ENCODE measurements around the gene ESAM. TPM values are rescaled to one million over a fixed set of nuclear protein-coding genes. Genes with fewer than 3 reads are reported as not detected.
A peak's percentile ranks its signal among the peaks of the same experiment; 100 is the strongest.

Gene ESAM
- 17.0 and 18.6 TPM in 2 replicates for total RNA-seq (2013; cell fraction: nucleolus; rRNA removed)
- total RNA-seq (2014; rRNA removed) = 16.3 and 20.6 TPM in 2 replicates
- total RNA-seq (2014; rRNA removed; fragmentation: Illumina TruSeq; extraction: Trizol) = 9.2 and 9.4 TPM in 2 replicates
- 26.1 and 26.9 TPM in 2 replicates for total RNA-seq (2021)
- polyA plus RNA-seq (2011; ENCODE audit: low read depth) = 7.7 TPM
- polyA plus RNA-seq (2011; rRNA removed) = 5.7 and 15.3 TPM in 2 replicates
- 12.8 and 13.5 TPM in 2 replicates for polyA plus RNA-seq (2011; cell fraction: cytosol; rRNA removed)
- 32.4 and 38.8 TPM in 2 replicates for polyA plus RNA-seq (2011; cell fraction: nucleus; rRNA removed)
- polyA plus RNA-seq (2012) = 17.7 and 20.4 TPM in 2 replicates
- polyA plus RNA-seq (2014; fragmentation: Illumina TruSeq; extraction: Trizol) = 14.4 and 18.4 TPM in 2 replicates
- 1 to 10 TPM; 2.7 to 6.9 TPM for polyA plus RNA-seq (2014; fragmentation: Nextera tagmentation; extraction: Ambion mirVana)
- polyA plus RNA-seq (2014; rRNA removed) = 22.3 and 24.6 TPM in 2 replicates
- 10 to 100 TPM; 34.2 to 43.6 TPM for polyA plus RNA-seq (2016; fragmentation: Nextera tagmentation; extraction: Ambion mirVana)
- polyA minus RNA-seq (2011; rRNA and poly(A)+ RNA removed) = 6.6 and 9.7 TPM in 2 replicates
- 2.5 and 2.9 TPM in 2 replicates for polyA minus RNA-seq (2011; cell fraction: cytosol; rRNA and poly(A)+ RNA removed)
- polyA minus RNA-seq (2011; cell fraction: nucleus; rRNA and poly(A)+ RNA removed) = 7.5 and 9.0 TPM in 2 replicates
- percentile 84 among the genes with signal in this experiment for Bru-seq, nascent RNA
- percentile 81 among the genes with signal in this experiment for BruChase-seq, experiment 1, labeled RNA remaining after a 6-hour chase
- percentile 80 among the genes with signal in this experiment for BruChase-seq, experiment 2, labeled RNA remaining after a 2-hour chase
- long read RNA-seq, experiment 1, transcript ESAM-201 (7 exons, 1,826 nt) = major isoform, 30 of 51 reads
- long read RNA-seq, experiment 1, transcript ESAM-202 (7 exons, 1,833 nt) = minor isoform, 6 of 51 reads
- long read RNA-seq, experiment 1, partial matches to known transcripts = 1 of 51 reads
- long read RNA-seq, experiment 1, other reads (novel, unspliced or antisense) = 14 of 51 reads
- long read RNA-seq, experiment 2, transcript ESAM-201 (7 exons, 1,826 nt) = major isoform, 6 of 12 reads
- long read RNA-seq, experiment 2, partial matches to known transcripts = 1 of 12 reads
- long read RNA-seq, experiment 2, other reads (novel, unspliced or antisense) = 3 of 12 reads

GRCh38 chr11:124762105-124762623 is at the start of gene ESAM:
Gene ESAM (minus strand): TSS chr11:124762290. CDS start chr11:124762154, 136 bp downstream.
- peak within 1 kb of the TSS; percentile 82 for H3K27ac ChIP-seq (ENCODE audit: control insufficient read depth, insufficient read depth)
- peak; percentile 75 for ATAC-seq
- H2AFZ ChIP-seq (ENCODE audit: control insufficient read depth, low read depth, low read length) = peak within 1 kb of the TSS; percentile 70
- peak within 1 kb of the TSS; percentile 87 for H3K9ac ChIP-seq (ENCODE audit: control insufficient read depth, insufficient read depth, low read length)
- SMC1A ChIA-PET (ENCODE audit: uncharacterized antibody, unreplicated experiment) = interaction anchor here (0.6 to 8.8 kb wide), 11 partner anchors 16 to 192 kb away, joined by 3 to 93 read pairs (median 8); partner anchors contain the start of genes CCDC15, SIAE, SPA17 and TBRG1
- CTCF ChIA-PET = interaction anchor here (0.7 to 16.3 kb wide), 14 partner anchors 12 to 349 kb away, joined by 3 to 272 read pairs (median 9); partner anchors contain the start of genes MSANTD2, NRGN, SIAE and SPA17
- no peaks in the 10 kb centered on the region for H3K9me3 ChIP-seq (replicated peaks; ENCODE audit: control insufficient read depth, insufficient read depth, low read length)
- no peaks in the 10 kb centered on the region for H4K20me1 ChIP-seq (ENCODE audit: control insufficient read depth, insufficient read depth)
- no peak for DNase-seq (ENCODE audit: low read depth, low spot score)
- H3K4me1 ChIP-seq (ENCODE audit: control insufficient read depth, insufficient read depth, low read length) = peaks cover 18% of the 10 kb centered on the region
- intact Hi-C loops (cut with micrococcal nuclease; ENCODE audit: unreplicated experiment) (loop anchor here (2.0 kb wide), 1 partner anchor 37 kb away; no protein-coding TSS in a partner anchor), in situ Hi-C loops (cut with MboI) (loop anchor here (5.0 kb wide), 1 partner anchor 90 kb away; the partner anchor contains the start of genes SIAE and SPA17)
- H3K27me3 ChIP-seq (replicated peaks in 1 of 2; ENCODE audit: control insufficient read depth in 2 of 2, insufficient read depth in 2 of 2, low read length in 1 of 2) = no peaks in the 10 kb centered on the region
- peak within 1 kb of the TSS; percentile 83 for H3K4me3 ChIP-seq
- H3K79me2 ChIP-seq (ENCODE audit: control insufficient read depth, insufficient read depth, low read length) = peaks cover 46% of the 10 kb centered on the region
- peak; percentile 49 for FAIRE-seq
- BruUV-seq (replicated peaks) = no TSS peak
- RAD21 ChIA-PET (ENCODE audit: unreplicated experiment) = interaction anchor here (0.7 to 5.8 kb wide), 9 partner anchors 9 to 118 kb away, joined by 3 to 67 read pairs (median 13); partner anchors contain the start of gene MSANTD2
- 1% methylated on average over 17 of the region's 55 CpGs for whole genome bisulfite sequencing (ENCODE audit: insufficient coverage, insufficient replicate concordance, low lambda C conversion rate, missing lambda C conversion rate)
- H3K36me3 ChIP-seq (ENCODE audit: control insufficient read depth in 2 of 2, insufficient read depth in 2 of 2, low read length in 1 of 2) = no peaks in the 10 kb centered on the region; a peak in 1 of 4 replicates
- POLR2A ChIA-PET = interaction anchor here (1.0 to 2.3 kb wide), 4 partner anchors 16 to 92 kb away, joined by 3 to 12 read pairs (median 6); no protein-coding TSS in a partner anchor
- H3K4me2 ChIP-seq (ENCODE audit: control insufficient read depth, insufficient read depth) = peak within 1 kb of the TSS; percentile 98
- 0 out of 2 replicates have a peak, but pooled peaks have one; percentile 60 for TF ChIP-seq DPF2 (IDR thresholded peaks at IDR 0.05)
- peak; percentile 57; the same call in 1 of the 2 replicates for TF ChIP-seq NR2F1 (conservative IDR thresholded peaks at IDR 0.05)
- TF ChIP-seq PML (IDR thresholded peaks at IDR 0.05; ENCODE audit: low read length) = 0 out of 2 replicates have a peak, but pooled peaks have one; percentile 54
- TF ChIP-seq LARP7 (IDR thresholded peaks at IDR 0.05) = peak; percentile 61; the same call in 1 of the 2 replicates
- TF ChIP-seq BACH1 (IDR thresholded peaks at IDR 0.05; ENCODE audit: borderline replicate concordance) = peak; percentile 64; the same call in 1 of the 2 replicates
- peak in 1 of 2 experiments; percentile 76; a peak in 1 of 3 replicates for TF ChIP-seq EGR1 (IDR thresholded peaks at IDR 0.05; ENCODE audit: borderline replicate concordance in 1 of 2, low read depth in 2 of 2, low read length in 2 of 2)
- TF ChIP-seq BMI1 (IDR thresholded peaks at IDR 0.05; ENCODE audit: borderline replicate concordance) = no peak
- TF ChIP-seq BRCA1 (IDR thresholded peaks at IDR 0.05; ENCODE audit: low read depth, low read length) = no peak
- 0 out of 2 replicates have a peak, but pooled peaks have one; percentile 3 for TF ChIP-seq CBFB (IDR thresholded peaks at IDR 0.05; ENCODE audit: low read depth)
- peak; percentile 62; the same call in 1 of the 3 replicates for TF ChIP-seq POU2F2 (IDR thresholded peaks at IDR 0.05; ENCODE audit: borderline replicate concordance, low read depth, low read length)
- 0 out of 2 replicates have a peak, but pooled peaks have one; percentile 43 for TF ChIP-seq TCF3 (IDR thresholded peaks at IDR 0.05; ENCODE audit: borderline replicate concordance, insufficient read depth, low read depth, low read length)
- peak; percentile 97 for TF ChIP-seq POLR2A (IDR thresholded peaks at IDR 0.05; ENCODE audit: low read depth, low read length)
- peak; percentile 6; the same call in 1 of the 2 replicates for TF ChIP-seq MXI1 (IDR thresholded peaks at IDR 0.05; ENCODE audit: low read depth, low read length)
- peak; percentile 78 for TF ChIP-seq HDAC6 (IDR thresholded peaks at IDR 0.05; ENCODE audit: unreplicated experiment)
- TF ChIP-seq NFYA (IDR thresholded peaks at IDR 0.05; ENCODE audit: borderline replicate concordance, low read depth, low read length) = no peak
- TF ChIP-seq RELB (IDR thresholded peaks at IDR 0.05; ENCODE audit: low read depth) = 0 out of 2 replicates have a peak, but pooled peaks have one; percentile 31
- TF ChIP-seq POLR2AphosphoS5 (IDR thresholded peaks at IDR 0.05; ENCODE audit: low read length) = peak; percentile 84
- TF ChIP-seq ZNF207 (IDR thresholded peaks at IDR 0.05; ENCODE audit: borderline replicate concordance) = no peak
- no peak for TF ChIP-seq CEBPB (IDR thresholded peaks at IDR 0.05; ENCODE audit: borderline replicate concordance in 1 of 2, low read depth in 2 of 2, low read length in 2 of 2)

Measured in GM12878 (cell line).